Measurements from ENCODE around the gene MAPK1IP1L. TPM values are rescaled to one million over a fixed set of nuclear protein-coding genes. Genes with fewer than 3 reads are reported as not detected.

MAPK1IP1L gene
- total RNA-seq, 4 donors from 2014 or later, result 49.9 to 91.4 (median 68.0) TPM

DNA sequence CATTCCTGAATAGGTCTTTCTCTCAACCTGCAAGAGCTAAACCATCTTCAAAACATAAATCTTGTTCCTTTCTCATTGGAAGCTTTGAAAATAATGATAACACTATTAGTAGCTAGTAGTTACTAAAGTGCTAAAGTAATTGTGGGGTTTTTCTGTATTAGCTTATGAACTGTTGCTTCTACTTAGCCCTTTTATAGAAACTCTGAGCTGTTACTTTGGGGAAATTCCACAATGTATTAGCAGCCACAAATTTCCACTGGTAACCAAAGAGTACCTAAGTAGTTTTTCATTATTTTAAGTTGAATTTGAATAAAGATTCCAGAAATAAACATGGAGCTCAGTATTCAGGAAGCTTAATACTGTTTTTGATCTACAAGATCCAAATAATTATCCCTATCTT, 6.4 kb upstream of the MAPK1IP1L start:
- DNase-seq, result no peak
- H3K36me3 ChIP-seq, result peaks cover 0 to 22% of the 10 kb centered on the region in 2 donors
- no peaks in the 10 kb centered on the region for H3K4me1 ChIP-seq
- no peak for TF ChIP-seq POLR2A (IDR thresholded peaks at IDR 0.05)
- TF ChIP-seq, protein P1, sequence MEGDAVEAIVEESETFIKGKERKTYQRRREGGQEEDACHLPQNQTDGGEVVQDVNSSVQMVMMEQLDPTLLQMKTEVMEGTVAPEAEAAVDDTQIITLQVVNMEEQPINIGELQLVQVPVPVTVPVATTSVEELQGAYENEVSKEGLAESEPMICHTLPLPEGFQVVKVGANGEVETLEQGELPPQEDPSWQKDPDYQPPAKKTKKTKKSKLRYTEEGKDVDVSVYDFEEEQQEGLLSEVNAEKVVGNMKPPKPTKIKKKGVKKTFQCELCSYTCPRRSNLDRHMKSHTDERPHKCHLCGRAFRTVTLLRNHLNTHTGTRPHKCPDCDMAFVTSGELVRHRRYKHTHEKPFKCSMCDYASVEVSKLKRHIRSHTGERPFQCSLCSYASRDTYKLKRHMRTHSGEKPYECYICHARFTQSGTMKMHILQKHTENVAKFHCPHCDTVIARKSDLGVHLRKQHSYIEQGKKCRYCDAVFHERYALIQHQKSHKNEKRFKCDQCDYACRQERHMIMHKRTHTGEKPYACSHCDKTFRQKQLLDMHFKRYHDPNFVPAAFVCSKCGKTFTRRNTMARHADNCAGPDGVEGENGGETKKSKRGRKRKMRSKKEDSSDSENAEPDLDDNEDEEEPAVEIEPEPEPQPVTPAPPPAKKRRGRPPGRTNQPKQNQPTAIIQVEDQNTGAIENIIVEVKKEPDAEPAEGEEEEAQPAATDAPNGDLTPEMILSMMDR (IDR thresholded peaks at IDR 0.05 in 4 of 5, conservative IDR thresholded peaks at IDR 0.05 in 1 of 5), result no peak
- no peaks in the 10 kb centered on the region for H3K27me3 ChIP-seq
- no peak for ATAC-seq
- intact Hi-C loops (cut with DNase I; ENCODE audit: low total_unique reads), result no loop called here
- H3K4me3 ChIP-seq, result no peak overlapping the region
- in situ Hi-C loops (cut with MboI; ENCODE audit: low sequenced_read_pairs in 4 of 4), result no loop called here
- no peak overlapping the region for H3K27ac ChIP-seq
- H3K9me3 ChIP-seq, result no peaks in the 10 kb centered on the region

DNA sequence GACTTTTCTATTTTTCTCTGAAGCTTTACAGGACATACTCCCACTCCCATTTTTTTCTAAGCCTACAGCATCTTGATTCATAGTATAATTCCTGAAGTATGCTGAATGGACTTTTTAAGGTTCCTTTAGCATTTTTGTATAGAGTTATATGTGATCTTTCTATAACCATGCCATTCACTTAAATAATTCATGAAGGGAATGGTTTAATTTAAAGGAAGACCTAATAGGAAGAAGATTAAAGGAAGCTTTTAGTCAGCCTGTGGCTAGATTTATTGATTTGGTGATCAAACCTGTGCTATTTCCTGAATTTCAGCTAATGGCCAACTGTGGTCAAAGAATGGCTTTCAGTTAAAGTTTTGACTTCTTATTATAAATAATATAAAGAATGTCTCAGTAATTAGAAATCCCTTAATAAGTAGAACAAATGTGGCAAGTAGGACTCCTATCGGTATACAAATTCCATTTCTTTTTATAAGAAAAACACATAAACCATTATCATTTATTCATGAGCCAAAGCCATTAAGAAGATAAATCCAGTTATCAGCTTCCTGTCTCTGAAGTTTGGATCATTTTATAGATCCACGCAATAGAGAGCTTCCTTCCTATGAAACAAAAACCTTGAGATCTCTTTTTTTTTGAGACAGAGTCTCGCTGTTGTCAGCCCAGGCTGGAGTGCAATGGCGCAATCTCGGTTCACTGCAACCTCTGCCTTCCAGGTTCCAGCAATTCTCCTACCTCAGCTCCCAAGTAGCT, 4.0 kb upstream of the MAPK1IP1L start:
- Histone ChIP-seq H3K4me3 (no peak overlapping the region), H3K9me3 (no peaks in the 10 kb centered on the region), H3K27ac (no peak overlapping the region), H3K36me3 (peaks cover 0 to 22% of the 10 kb centered on the region in 2 donors), H3K27me3 (no peaks in the 10 kb centered on the region), H3K4me1 (peaks cover 6 to 9% of the 10 kb centered on the region in 2 donors)
- no peak for TF ChIP-seq POLR2A (IDR thresholded peaks at IDR 0.05)
- TF ChIP-seq, protein P1 (IDR thresholded peaks at IDR 0.05 in 4 of 5, conservative IDR thresholded peaks at IDR 0.05 in 1 of 5), result no peak
- intact Hi-C loops (cut with DNase I; ENCODE audit: low total_unique reads), result no loop called here
- no peak for ATAC-seq
- in situ Hi-C loops (cut with MboI; ENCODE audit: low sequenced_read_pairs in 4 of 4), result no loop called here
- no peak for DNase-seq

DNA sequence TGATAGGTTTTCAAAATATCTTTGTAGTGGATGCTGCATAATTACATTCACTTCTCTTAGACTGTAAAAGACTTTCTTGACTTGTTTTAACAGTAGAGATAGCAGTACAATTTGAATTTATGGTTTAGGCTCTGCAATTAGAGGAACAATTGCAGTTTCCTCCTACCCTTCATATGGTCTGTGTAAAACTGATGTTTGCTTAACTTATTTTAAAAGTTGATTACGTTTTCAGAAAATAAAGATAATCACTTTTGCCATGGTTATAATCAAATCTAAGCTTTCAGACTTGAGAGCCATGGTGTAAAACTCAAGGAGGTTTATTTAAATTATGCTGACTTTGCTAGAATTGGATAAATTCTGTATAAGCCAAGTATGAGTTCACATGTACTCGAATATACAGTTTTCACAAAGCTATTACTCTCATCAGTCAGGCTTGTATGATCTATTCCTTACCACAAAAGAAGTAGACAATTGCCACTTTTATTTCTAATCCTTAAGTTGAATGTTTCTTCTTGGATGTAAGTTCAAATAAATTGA, 2.5 kb upstream of the MAPK1IP1L start:
- intact Hi-C loops (cut with DNase I; ENCODE audit: low total_unique reads), result no loop called here
- H3K27me3 ChIP-seq, result no peaks in the 10 kb centered on the region
- peaks cover 17 to 20% of the 10 kb centered on the region in 2 donors for H3K4me1 ChIP-seq
- H3K27ac ChIP-seq, result no peak overlapping the region
- in situ Hi-C loops (cut with MboI; ENCODE audit: low sequenced_read_pairs in 4 of 4), result no loop called here
- DNase-seq (no peak), ATAC-seq (no peak)
- H3K9me3 ChIP-seq, result no peaks in the 10 kb centered on the region
- no peak overlapping the region for H3K4me3 ChIP-seq
- peaks cover 0 to 9% of the 10 kb centered on the region in 2 donors for H3K36me3 ChIP-seq
- TF ChIP-seq, protein P1 (IDR thresholded peaks at IDR 0.05 in 4 of 5, conservative IDR thresholded peaks at IDR 0.05 in 1 of 5), result no peak
- no peak for TF ChIP-seq POLR2A (IDR thresholded peaks at IDR 0.05)

DNA sequence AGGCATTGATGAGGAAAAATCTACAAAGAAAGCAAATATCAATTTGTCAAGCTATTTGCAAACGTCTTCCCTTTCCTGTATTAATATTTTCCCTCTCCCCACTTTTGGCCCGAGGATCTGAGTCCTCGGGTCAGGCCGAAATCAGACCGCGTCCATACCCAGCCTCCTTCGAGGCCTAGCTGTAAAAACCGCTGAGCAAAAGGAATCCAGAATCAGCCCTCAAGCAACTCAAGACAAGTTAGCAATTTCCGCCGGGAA, 353 bp upstream of the MAPK1IP1L start:
- ATAC-seq (no peak), DNase-seq (no peak)
- intact Hi-C loops (cut with DNase I; ENCODE audit: low total_unique reads) (loop anchor here (1.0 to 5.0 kb wide), 2 partner anchors 36 to 220 kb away; partner anchors contain the start of gene FBXO34), in situ Hi-C loops (cut with MboI; ENCODE audit: low sequenced_read_pairs in 4 of 4) (no loop called here)
- H3K4me1 ChIP-seq, result peaks cover 17 to 31% of the 10 kb centered on the region in 2 donors
- no peaks in the 10 kb centered on the region for H3K9me3 ChIP-seq
- H3K4me3 ChIP-seq, result peak overlapping the region; percentile 92 to 97 (median 96)
- H3K36me3 ChIP-seq, result no peaks in the 10 kb centered on the region
- peak overlapping the region; percentile 98 to 100 (median 99) for H3K27ac ChIP-seq
- TF ChIP-seq, protein P1 (IDR thresholded peaks at IDR 0.05 in 4 of 5, conservative IDR thresholded peaks at IDR 0.05 in 1 of 5), result no peak
- no peak for TF ChIP-seq POLR2A (IDR thresholded peaks at IDR 0.05)
- no peaks in the 10 kb centered on the region for H3K27me3 ChIP-seq

Data from gastrocnemius medialis (tissue), 4 donors.